HL-60/S4 treated with phorbol 12-myristate 13-acetate at 8.2 ng/mL for 4 days and 3 days (cell line): ENCODE data around the gene PSMD1.

ENCODE experiments used
- in situ Hi-C: fragments of 300-500 bp; cut with MboI; formaldehyde crosslinking; loops from 2 replicates; pipeline ENCODE4 v1.15.0; 2022; ENCODE audit warnings: low sequenced_read_pairs

PSMD1 gene

GRCh38 chr2:231110551-231110950, 53.9 kb downstream of the PSMD1 start:
- in situ Hi-C loops = loop anchor here (25.0 kb wide), 1 partner anchor 327 kb away; no protein-coding TSS in a partner anchor

- in situ Hi-C loops = loop anchor here (25.0 kb wide), 1 partner anchor 325 kb away; no protein-coding TSS in a partner anchor
Observed at GRCh38 chr2:231111987-231112386, 55.3 kb downstream of the PSMD1 start.

- in situ Hi-C loops = loop anchor here (25.0 kb wide), 1 partner anchor 324 kb away; no protein-coding TSS in a partner anchor
Observed at GRCh38 chr2:231113489-231113888, 56.8 kb downstream of the PSMD1 start.

- in situ Hi-C loops = loop anchor here (25.0 kb wide), 1 partner anchor 322 kb away; no protein-coding TSS in a partner anchor
Observed at GRCh38 chr2:231115651-231116050, 59.0 kb downstream of the PSMD1 start.

GRCh38 chr2:231117148-231117547, 60.5 kb downstream of the PSMD1 start:
- in situ Hi-C loops = loop anchor here (25.0 kb wide), 1 partner anchor 320 kb away; no protein-coding TSS in a partner anchor

GRCh38 chr2:231117922-231118613, 61.4 kb downstream of the PSMD1 start:
- in situ Hi-C loops = loop anchor here (25.0 kb wide), 1 partner anchor 319 kb away; no protein-coding TSS in a partner anchor

- in situ Hi-C loops = loop anchor here (25.0 kb wide), 1 partner anchor 319 kb away; no protein-coding TSS in a partner anchor
Observed at GRCh38 chr2:231118614-231118942, 61.9 kb downstream of the PSMD1 start.

GRCh38 chr2:231123362-231123898, 66.8 kb downstream of the PSMD1 start:
- in situ Hi-C loops = loop anchor here (25.0 kb wide), 1 partner anchor 314 kb away; no protein-coding TSS in a partner anchor

GRCh38 chr2:231124838-231125568, 68.3 kb downstream of the PSMD1 start, which contains the start of gene HTR2B:
Gene HTR2B (minus strand): TSS chr2:231125042. CDS start chr2:231123764, 1,278 bp downstream.
- in situ Hi-C loops = loop anchor here (25.0 kb wide), 1 partner anchor 312 kb away; no protein-coding TSS in a partner anchor

GRCh38 chr2:231126123-231126522, 69.5 kb downstream of the PSMD1 start:
- in situ Hi-C loops = no loop called here

- in situ Hi-C loops = no loop called here
Observed at GRCh38 chr2:231127480-231127879, 70.8 kb downstream of the PSMD1 start.

GRCh38 chr2:231127936-231128335, 71.3 kb downstream of the PSMD1 start:
- in situ Hi-C loops = no loop called here

- in situ Hi-C loops = no loop called here
Observed at GRCh38 chr2:231128541-231128940, 71.9 kb downstream of the PSMD1 start.

- in situ Hi-C loops = no loop called here
Observed at GRCh38 chr2:231129216-231129615, 72.5 kb downstream of the PSMD1 start.

GRCh38 chr2:231130336-231131056, 73.8 kb downstream of the PSMD1 start:
- in situ Hi-C loops = no loop called here

- in situ Hi-C loops = no loop called here
Observed at GRCh38 chr2:231132129-231132528, 75.5 kb downstream of the PSMD1 start.

- in situ Hi-C loops = no loop called here
Observed at GRCh38 chr2:231133365-231134099, 76.9 kb downstream of the PSMD1 start.

GRCh38 chr2:231134910-231135655, 78.4 kb downstream of the PSMD1 start:
- in situ Hi-C loops = no loop called here

GRCh38 chr2:231138699-231139098, 82.0 kb downstream of the PSMD1 start:
- in situ Hi-C loops = no loop called here
